ENCODE results near the gene TGM3.

The TGM3 gene

DNA sequence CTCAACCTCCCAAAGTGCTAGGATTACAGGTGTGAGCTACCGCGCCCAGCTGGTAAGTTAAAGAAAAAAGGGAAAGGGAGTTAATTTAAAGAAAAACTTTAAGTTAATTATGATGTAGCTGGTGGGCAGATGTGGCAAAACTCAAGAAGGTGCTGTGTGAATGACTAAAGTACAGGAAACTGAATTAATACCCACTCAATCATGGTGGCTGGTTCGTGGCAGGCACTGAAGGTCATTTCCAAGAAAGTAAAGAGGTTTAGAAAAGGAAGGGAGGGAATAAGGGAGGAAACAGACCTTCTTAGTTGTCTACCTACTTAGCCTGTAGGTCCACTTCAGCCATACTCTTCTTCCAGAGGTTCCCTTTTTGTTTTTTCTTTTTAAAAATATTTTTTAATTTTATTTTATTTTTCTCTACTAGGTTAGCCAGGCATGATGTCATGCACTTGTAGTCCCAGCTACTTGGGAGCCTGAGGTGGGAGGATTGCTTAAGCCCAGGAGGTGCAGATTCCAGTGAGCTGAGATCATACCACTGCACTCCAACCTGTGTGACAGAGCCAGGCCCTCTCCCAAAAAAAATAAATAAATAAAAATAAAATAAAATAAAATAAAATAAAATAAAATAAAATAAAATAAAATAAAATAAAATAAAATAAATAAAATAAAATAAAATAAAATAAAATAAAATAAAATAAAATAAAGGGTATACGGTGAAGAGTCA lies 11.9 kb upstream of the TGM3 start:
- DNase-seq (ENCODE audit: low read depth), result no peak

DNA sequence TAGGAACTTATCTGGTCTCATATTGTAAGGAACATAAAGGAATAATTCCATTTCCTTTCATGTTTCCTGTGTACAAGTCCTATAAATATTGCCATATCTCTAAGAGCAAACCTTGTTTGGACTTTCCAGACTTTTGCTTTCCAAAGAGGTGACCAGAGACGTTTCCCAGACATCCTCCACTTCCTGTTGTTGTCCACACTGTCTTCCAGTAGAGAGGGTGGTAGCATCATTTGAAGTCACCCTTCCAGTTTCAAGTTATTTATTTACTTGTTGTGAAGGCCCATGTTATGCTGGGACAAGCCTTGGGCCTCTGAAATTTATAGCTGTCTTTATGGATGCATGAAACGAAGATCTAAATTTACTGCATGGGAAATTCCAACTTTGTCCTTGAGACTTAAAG lies 10.6 kb upstream of the TGM3 start:
- no peak for DNase-seq (ENCODE audit: low read depth)

DNA sequence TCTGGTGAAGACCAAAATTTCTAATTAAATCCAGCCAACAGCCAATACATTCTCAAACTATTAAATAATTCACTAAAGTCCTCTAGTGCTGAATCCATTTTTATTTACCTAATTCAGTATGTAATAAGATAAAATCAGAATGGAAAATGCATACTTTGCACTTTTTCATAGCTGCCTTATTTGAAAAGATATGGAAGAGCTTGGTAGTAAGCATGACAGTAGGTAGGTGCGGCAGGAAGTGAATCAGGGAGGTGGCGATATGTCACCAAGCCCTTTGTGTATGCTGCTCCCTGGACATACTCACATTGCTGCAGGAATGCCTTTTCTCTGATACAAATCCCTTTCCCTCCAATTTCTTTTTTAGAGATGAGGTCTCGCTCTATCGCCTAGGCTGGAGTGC lies 10.2 kb upstream of the TGM3 start:
- DNase-seq (ENCODE audit: low read depth), result no peak

DNA sequence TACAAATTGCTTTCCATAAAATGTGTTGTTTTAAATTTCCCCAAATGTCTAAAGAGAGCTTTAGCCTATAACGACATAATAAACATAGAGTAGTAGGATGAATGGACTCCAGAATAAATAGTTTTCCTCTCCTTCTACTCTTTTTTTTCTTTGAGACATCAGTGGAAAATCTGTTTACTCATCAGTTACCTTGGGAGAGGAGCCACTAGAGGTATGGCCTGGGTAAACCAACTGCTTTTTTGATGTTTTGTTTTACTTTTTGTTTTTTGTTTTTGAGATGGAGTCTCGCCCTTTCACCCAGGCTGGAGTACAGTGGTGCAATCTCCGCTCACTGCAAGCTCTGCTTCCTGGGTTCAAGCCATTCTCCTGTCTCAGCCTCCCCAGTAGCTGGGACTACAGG lies 8.3 kb upstream of the TGM3 start:
- no peak for DNase-seq (ENCODE audit: low read depth)

DNA sequence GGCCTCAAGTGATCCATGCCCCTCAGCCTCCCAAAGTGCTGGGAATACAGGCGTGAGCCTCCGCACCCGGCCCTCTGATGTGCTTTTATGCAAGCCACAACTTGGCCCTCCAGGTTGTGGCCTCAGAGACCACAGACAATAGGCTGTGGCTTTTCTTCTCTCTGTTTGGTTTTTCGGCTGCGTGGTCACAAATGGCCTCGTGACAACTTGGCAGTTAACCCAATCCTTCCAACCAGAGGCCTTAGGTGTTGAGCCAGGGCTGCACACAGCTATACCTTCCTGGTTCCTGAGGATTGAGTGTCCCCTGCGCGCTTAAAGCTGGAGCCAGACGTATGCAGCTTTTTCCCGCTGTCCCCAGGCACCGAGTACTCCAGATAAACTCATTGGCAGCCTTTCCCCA lies 6.3 kb upstream of the TGM3 start:
- DNase-seq (ENCODE audit: low read depth), result no peak

DNA sequence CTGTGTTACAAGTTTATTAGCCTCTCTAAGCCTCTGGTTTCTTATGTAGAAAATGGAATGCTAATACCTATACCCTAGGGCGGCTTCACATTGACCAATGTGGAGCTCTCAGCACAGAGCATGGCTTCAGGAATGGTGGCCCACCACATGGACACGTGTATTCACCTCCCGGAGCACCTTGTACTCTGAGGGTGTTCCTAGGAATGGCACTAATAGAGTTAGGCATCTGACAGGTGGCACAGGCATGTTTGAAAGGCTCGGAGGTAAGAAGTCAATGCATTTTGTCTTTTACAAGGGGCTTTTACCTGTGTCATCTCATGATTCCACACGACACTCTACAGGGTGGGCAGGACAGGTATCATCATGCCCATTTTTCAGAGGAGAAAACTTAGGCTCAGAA lies 5.3 kb upstream of the TGM3 start:
- DNase-seq (ENCODE audit: low read depth), result no peak

DNA sequence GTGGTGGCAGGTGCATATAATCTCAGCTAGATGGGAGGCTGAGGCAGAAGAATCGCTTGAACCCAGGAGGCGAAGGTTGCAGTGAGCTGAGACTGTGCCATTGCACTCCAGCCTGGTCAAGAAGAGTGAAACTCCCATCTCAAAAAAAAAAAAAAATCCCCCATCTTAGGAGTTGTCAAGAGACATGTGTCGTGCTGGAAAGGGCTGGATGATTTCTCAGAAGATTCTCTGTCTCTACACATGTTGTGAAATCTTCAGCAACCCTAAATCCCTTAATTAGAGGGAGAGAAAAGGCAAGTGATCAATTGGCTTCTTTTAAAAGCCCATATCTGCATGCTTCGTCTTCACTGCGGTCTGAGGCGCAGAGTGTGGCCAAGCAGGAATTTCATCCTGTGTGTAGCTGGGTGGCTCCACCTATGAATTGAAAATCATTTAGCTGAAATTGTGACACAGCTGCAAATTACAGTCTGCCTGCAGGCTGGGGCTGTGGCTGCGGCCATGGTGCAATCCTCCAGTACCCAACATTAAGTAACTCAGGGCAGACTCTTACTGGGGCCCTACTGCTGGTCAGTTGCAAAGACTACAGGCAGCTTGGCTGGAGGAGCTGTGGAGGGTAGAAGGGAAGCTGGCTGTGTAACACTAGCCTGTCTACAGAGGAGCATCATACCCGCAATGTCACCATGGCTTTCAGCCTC lies 3.2 kb upstream of the TGM3 start:
- DNase-seq (ENCODE audit: low read depth), result no peak

DNA sequence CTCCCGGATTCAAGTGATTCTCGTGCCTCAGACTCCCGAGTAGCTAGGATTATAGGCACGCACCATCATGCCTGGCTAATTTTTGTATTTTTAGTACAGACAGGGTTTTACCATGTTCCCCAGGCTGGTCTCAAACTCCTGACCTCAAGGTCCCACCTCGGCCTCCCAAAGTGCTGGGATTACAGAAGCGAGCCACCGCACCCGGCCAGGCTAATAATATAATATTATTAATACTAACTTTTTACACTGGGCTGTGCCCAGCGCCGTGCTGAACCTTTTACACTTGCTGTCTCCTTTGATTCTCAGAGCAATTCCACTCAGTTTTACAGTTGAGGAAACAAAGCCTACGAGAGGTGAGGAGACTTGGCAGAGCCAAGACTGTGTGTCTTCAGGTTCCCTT lies 2.3 kb upstream of the TGM3 start:
- no peak for DNase-seq (ENCODE audit: low read depth)

DNA sequence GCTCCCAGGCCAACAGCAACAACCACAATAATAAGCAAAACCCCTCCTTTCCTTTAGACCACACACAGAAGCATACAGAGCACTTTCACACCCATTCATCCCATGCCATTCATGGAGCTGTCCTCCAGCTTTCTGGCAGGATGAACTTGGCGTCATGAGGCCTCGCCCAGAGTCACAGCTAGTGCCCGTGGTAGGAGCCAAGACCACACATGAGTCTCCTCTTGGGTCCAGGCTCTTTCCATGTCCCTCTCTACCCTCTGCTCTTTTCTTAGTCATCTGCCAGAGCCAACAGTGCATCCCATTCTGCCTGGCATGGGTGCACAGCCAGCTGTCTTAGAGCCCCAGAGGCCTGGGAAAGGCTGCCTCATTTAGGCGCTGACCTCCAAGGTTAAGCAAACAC lies 1.8 kb upstream of the TGM3 start:
- DNase-seq (ENCODE audit: low read depth), result no peak

DNA sequence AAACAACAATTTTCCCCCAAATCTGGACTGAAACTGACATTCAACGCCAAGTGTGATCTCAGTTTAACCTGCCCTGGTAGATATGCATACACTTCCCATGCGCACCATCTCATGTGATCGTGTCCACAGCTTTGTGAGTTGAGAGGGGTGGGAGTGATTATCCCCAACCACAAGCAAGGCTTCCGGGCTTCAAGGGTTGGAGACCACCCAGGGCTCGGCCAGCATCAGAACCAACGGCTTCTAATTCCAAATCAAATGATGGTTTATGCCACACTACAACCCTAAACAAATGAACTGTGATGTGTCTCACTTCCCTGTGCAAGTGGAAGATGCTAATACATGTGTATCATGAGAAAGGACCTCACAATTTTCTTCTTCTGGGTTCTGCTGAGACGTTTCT lies 515 bp upstream of the TGM3 start:
- DNase-seq (ENCODE audit: low read depth), result no peak

DNA sequence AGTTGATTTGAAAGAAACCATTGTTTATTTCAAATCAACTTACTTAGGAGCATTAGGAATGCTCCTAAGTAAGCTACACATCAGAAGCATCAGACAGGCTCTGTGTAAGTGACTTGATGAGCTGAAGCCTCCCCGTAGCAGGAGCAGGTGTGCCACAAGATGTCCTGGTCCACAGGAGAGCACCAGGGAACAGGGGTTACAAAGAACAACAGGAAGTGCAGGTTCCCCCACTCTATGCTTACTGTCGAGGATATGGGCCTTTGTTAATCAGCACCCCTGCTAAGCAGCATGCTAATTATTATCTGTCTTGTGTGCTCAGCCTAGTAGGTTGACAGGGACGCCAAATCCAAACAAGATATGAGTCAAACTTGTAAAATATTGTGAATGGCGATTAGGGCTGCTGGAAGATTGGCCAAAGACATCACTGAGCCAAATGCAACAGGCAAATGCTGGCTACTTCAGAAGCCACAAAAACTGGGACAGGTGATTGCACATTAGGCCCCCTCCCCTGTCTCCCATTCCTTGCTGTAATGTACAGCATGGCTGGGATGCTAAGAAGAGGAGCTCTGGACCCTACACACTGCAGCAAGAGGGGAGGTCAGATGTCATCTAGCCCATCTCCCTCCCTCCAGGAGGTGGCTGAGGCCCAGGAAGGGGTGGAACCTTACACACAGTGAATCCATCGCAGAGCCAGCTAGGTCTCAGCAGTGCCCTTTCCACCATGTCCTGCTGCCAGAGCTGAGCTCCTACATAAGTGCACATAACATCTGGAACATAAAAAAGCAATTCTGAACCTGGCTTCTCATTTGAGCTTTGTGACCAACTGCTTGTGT lies 939 bp downstream of the TGM3 start:
- DNase-seq (ENCODE audit: low read depth), result no peak

DNA sequence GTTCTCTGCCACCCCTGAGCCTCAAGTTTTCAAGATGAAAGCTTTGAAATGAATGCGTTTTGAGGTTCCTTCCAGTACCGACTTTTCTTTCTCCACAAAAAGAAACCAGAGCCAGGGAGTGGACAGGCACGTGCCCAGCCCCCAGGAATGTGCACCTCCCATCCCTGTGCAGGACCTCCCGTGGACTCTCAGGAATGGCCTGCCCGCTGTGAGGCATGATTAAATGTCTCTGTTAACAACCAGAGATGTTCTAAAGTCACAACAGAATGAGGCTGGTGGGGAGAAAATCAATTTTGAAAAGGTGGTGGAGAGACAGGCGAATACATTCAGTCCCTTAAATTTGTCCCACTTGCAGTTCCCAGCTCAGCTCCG lies 1.5 kb downstream of the TGM3 start:
- no peak for DNase-seq (ENCODE audit: low read depth)

DNA sequence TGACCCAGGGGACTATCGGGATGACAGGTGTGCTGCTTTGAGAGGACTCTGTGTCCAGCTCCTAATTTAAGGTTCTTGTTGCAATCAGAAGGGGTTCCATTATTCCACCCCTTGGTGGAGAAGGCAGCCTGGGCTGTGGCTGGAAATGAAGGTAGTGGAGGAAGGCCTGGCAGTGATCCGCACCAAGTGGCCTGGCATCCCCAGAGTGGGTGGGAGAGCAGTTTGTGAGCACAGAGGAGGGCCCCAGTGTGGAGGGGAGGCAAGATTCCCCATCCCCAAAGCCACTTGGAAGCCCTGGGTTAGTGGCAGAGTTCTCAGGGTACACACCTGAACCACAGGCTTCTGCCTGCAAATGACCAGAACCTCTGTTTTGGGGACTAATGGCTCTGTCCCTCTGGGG lies 2.3 kb downstream of the TGM3 start:
- DNase-seq (ENCODE audit: low read depth), result no peak

DNA sequence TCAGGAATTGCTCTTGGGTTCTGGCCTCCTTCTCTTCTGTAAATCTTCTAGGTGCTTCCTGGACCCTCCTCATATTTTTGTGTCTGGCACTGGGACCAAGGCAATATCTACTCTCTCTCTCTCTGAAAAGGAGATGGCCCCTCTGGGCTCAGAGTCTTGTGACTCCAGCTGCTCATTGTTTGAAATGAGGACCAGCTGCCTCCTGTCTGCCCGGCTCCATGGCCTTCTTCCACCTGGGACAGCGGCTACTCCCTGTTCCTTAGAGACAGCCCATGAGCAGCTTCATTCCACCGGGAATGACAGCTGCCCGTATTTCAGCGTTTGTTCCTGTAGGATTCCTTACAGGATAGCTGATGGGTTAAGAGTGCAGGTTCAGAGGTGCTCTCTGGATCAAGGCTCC lies 2.9 kb downstream of the TGM3 start:
- no peak for DNase-seq (ENCODE audit: low read depth)

DNA sequence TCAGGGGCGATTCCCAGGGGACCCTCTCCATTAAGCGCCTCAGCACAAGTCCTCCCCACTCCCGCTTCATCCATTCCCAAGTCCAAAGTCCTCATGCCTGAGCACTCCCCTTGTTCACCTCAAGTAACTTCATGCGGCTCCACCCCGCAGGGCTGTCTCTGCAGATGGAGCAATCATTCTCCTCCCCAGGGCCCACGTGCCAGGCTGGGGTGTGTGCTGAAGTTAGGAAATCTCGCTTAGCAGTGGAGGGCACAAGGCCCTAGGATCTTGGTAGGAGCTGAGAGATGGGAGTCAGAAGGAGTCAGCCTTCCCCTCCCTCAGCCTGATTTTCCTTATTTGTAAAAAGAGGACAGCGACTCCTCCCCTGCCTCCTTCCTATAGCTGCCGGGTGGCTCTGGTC lies 3.5 kb downstream of the TGM3 start:
- DNase-seq (ENCODE audit: low read depth), result no peak

DNA sequence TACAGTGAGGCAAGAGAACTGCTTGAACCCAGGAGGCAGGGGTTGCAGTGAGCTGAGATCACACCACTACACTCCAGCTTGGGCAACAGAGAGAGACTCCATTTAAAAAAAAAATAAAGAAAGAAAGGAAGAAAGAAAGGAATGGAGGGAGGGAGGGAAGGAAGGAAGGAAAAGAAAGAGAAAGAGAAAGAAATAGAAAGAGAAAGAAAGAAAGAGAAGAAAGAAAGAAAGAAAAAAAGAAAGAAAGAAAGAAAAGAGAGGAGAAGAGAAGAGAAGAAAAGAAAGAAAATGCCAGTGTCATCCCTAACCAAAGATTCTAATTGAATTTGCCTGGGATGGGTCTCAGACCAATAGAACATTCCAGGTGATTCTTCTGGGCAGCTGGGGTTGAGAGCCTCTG lies 4.2 kb downstream of the TGM3 start:
- no peak for DNase-seq (ENCODE audit: low read depth)

DNA sequence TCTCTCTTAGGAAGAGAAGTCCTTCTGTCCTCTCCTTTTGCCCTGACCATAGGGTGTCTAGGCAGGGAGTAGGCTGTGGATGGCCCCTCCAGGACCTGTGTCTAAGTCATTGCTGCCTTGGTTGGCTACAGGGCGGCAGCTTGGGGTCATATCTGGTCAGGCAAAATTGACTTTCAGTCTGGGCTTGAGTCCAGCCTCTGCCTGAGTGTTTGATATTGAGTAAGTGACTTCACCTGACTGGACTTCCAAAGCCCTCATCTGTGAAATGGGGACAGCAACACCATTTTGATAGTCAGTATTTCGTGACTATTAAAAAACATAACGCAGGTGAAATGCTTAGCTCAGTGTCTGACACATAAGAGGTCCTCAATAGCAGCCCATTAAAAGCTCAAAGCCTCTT lies 4.6 kb downstream of the TGM3 start:
- DNase-seq (ENCODE audit: low read depth), result no peak

DNA sequence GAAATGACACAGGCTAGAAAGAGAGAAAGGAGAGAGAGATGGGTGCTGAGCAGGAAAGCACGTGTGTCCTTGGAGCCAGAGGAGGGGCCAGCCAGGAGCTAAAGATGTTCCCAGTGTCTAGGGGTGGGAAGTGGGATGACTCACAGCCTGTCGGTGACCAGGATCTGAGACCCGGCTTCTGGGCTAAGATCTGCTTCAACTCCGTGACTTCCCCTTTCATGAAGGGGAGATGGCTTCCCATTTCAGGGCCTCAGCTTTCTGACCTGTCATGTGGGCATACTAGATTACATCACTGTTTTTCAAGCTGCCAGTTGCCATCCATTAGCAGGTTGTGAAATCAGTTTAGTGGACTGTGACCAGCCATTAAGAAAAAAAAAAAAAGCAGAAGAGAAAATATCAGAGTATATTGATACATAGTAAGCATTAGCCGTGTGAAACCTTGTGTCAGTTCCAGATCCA lies 5.4 kb downstream of the TGM3 start:
- DNase-seq (ENCODE audit: low read depth), result no peak

DNA sequence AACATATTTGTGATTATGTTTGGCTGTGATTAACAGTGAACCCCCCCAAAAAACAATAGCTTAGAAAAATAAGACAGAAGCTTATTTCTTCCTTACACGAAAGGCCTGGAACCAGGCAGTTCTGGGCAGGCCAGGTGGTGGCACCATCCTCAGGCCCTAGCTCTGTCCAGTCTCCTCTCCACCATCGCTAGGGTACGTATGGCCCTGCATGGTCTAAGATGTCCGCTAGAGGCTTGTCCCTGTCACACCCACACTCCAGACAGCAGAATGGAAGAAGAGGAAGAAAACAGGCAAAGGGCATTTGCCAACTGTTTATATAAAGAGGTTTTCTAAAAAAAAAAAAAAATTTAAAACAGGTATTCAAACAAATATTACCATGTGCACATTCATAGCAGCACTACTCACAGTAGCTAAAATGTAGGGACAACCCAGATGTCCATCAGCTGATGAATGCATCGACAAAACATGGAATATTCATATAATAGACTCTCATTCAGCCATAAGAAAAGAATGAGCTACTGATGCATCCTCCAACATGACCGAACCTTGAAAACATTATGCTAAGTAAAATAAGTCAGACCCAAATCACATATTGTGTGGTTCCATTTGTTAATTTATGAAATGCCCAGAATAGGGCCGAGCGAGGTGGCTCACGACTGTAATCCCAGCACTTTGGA lies 6.7 kb downstream of the TGM3 start:
- DNase-seq (ENCODE audit: low read depth), result no peak

DNA sequence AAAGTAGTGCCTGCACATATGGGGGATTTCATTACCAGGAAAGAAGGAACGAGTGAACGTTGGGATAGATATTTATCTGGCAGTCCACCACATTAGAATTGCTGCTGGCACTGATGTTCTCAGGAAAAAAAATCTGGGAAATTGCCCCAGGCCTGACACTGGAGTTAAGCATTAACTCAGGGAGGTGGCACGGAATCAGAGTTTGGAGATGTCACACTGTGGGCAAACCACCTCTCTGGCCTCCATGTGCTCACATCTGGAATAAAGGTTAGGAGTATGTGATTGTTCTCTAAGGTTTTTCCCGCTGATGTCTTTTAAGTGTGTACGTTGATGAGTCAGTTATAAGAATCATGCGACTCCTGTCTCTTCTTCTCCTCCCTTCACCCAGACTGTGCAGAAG lies 7.9 kb downstream of the TGM3 start:
- DNase-seq (ENCODE audit: low read depth), result no peak

DNA sequence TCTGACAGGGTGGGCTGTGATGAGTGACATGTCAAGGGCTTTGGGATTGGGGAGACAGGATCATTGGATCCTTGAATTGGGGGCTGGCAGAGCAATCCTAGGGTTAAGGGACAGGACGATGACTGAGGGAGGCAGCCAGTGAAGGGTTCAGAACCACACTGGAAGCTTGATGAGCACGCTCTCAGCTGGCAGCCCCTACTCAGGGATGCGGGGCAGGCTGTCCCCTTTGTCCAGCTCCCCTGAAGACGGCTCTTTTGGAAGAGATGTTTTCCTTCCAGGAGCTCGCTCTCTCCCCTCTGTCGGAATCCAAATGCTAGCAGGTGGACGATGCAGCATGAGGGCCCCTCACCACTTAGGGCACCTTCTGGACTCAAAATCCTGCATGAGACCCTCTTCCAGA lies 8.4 kb downstream of the TGM3 start:
- DNase-seq (ENCODE audit: low read depth), result no peak

DNA sequence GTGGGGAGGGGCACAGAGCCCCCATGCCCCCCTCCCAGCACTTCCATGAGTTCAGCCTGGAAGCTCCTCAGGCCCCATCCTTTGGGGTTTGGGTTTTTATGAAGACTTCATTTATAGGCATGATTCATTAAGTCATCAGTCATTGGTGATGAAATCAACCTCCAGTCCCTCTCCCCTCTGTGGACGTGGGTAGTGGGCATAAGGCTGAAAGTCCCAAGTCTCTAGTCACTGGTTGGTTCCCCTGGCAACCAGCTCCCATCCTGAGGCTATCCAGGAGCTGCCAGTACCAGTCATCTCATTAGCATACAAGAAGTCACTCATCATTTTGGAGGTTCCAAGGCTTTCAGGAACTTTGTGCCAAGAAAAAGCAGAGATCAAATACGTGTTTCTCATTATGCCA lies 9.2 kb downstream of the TGM3 start:
- no peak for DNase-seq (ENCODE audit: low read depth)

DNA sequence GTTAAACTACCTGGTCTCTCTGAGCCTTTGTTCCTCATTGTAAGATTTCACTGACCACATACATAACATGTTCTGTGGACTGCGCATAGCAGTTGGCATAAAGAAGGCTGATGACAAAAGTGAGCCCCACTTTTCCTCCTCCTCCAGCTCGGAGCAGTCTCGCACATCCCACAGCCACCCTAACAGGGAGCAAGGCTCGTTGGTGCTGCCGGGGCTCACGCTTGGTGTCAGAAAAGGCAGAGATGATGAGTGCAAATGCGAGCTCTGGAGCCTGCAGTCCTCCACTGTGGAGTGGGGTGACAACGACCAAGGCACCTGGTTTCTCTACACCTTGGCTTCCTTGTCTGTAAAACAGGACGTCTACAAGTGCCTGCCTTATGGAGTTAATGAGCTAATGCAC lies 9.7 kb downstream of the TGM3 start:
- DNase-seq (ENCODE audit: low read depth), result no peak
